ENCODE data around the gene GALNT2. TPM values are rescaled to one million over a fixed set of nuclear protein-coding genes. Genes with fewer than 3 reads are reported as not detected.

The GALNT2 gene
- polyA plus RNA-seq, 1 of the 3 experiments (the other 2 are of a cell fraction): 118 TPM

DNA sequence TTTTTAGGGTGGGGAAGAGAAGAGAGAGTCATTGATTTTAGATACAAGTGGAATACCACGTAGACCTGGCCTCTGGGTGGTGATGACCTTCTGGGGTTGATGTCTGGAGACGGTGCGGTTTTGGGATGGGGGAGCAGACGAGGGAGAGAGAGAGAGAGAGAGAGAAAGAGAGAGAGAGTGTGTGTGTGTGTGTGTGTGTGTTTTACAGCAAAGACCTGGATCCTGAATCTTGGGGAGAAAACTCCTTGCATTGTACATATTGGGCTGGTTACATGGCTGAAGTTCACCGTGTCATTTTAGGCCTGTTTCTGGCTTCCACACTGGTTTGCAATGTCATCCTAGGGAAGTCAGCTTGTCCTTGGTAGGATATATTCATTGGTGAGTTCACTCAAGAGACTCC, 89.0 kb downstream of the GALNT2 start:
- no peak overlapping the region for H2AFZ ChIP-seq (ENCODE audit: low read depth)
- CTCF ChIA-PET: interaction anchor here (0.6 to 1.4 kb wide), 2 partner anchors 11 to 12 kb away, joined by 3 to 5 read pairs; no protein-coding TSS in a partner anchor
- H3K27me3 ChIP-seq (ENCODE audit: insufficient read depth): no peaks in the 10 kb centered on the region
- no peak overlapping the region for H3K27ac ChIP-seq (ENCODE audit: low read depth in 2 of 2, low read length in 1 of 2)
- no peaks in the 10 kb centered on the region for H3K9me2 ChIP-seq
- H3K4me2 ChIP-seq: no peak overlapping the region
- no peaks in the 10 kb centered on the region for H3K9me3 ChIP-seq
- H3K36me3 ChIP-seq (replicated peaks in 1 of 2; ENCODE audit: control insufficient read depth in 1 of 2, insufficient read depth in 2 of 2, low read length in 1 of 2): no peaks in the 10 kb centered on the region
- peaks cover 78% of the 10 kb centered on the region for H3K79me2 ChIP-seq (ENCODE audit: insufficient read depth)
- no peaks in the 10 kb centered on the region for H3F3A ChIP-seq (replicated peaks; ENCODE audit: insufficient read depth)
- POLR2A ChIA-PET: no interaction called here
- H3K9ac ChIP-seq: no peak overlapping the region
- no peak for TF ChIP-seq GABPA (IDR thresholded peaks at IDR 0.05; ENCODE audit: low read depth)
- TF ChIP-seq, protein P1, sequence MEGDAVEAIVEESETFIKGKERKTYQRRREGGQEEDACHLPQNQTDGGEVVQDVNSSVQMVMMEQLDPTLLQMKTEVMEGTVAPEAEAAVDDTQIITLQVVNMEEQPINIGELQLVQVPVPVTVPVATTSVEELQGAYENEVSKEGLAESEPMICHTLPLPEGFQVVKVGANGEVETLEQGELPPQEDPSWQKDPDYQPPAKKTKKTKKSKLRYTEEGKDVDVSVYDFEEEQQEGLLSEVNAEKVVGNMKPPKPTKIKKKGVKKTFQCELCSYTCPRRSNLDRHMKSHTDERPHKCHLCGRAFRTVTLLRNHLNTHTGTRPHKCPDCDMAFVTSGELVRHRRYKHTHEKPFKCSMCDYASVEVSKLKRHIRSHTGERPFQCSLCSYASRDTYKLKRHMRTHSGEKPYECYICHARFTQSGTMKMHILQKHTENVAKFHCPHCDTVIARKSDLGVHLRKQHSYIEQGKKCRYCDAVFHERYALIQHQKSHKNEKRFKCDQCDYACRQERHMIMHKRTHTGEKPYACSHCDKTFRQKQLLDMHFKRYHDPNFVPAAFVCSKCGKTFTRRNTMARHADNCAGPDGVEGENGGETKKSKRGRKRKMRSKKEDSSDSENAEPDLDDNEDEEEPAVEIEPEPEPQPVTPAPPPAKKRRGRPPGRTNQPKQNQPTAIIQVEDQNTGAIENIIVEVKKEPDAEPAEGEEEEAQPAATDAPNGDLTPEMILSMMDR (IDR thresholded peaks at IDR 0.05): no peak
- TF ChIP-seq MAX (IDR thresholded peaks at IDR 0.05; ENCODE audit: low read depth): no peak
- no peak for TF ChIP-seq TEAD4 (IDR thresholded peaks at IDR 0.05; ENCODE audit: borderline replicate concordance, insufficient read depth)
- no peak for TF ChIP-seq NFIC (IDR thresholded peaks at IDR 0.05; ENCODE audit: borderline replicate concordance)
- no peak for TF ChIP-seq RCOR1 (IDR thresholded peaks at IDR 0.05; ENCODE audit: low read length)
- TF ChIP-seq FOSL2 (IDR thresholded peaks at IDR 0.05; ENCODE audit: borderline replicate concordance, low read depth): no peak
- no peak for TF ChIP-seq FOXJ3 (CRISPR knock-in tag; IDR thresholded peaks at IDR 0.05)
- TF ChIP-seq ELF1 (IDR thresholded peaks at IDR 0.05): no peak
- no peak for TF ChIP-seq CHD2 (IDR thresholded peaks at IDR 0.05; ENCODE audit: low read length, partially characterized antibody)
- TF ChIP-seq TCF12 (IDR thresholded peaks at IDR 0.05): no peak
- no peak for TF ChIP-seq JUND (IDR thresholded peaks at IDR 0.05)
- no peak overlapping the region for H3K4me3 ChIP-seq (ENCODE audit: low read depth in 2 of 2, low read length in 1 of 2)
- H3K4me1 ChIP-seq (ENCODE audit: control insufficient read depth in 1 of 2, insufficient read depth in 2 of 2, low read depth in 1 of 2, low read length in 1 of 2): peaks cover 4 to 33% of the 10 kb centered on the region in 2 experiments; a peak in 2 of 4 replicates
- DNase-seq: no peak
- WGBS (ENCODE audit: low lambda C conversion rate): 96% methylated on average over 4 of the region's 5 CpGs
- H4K20me1 ChIP-seq (ENCODE audit: insufficient read depth): peaks cover 17% of the 10 kb centered on the region

DNA sequence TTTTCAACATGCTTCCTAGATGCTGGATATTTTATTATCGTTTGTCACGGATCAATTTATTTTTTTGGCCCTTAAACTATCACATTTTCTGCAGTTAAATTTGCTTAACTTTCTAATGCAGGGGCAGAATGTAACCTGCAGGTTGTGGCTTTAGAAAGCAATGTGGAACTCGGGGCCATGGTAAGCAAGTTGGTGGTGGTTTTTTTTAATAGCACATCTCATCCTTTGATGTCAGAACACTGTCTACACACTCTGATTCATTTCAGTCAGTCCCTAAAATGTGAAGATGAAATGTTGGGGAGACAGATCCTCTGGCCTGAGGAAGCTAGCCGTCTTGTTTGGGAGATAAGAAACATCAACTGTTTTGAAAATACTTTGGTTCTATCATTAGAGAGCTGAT, 89.5 kb downstream of the GALNT2 start:
- Histone ChIP-seq H2AFZ (ENCODE audit: low read depth) (no peak overlapping the region), H3K27me3 (ENCODE audit: insufficient read depth) (no peaks in the 10 kb centered on the region), H3K4me3 (ENCODE audit: low read depth in 2 of 2, low read length in 1 of 2) (no peak overlapping the region), H3K9me2 (no peaks in the 10 kb centered on the region), H3K36me3 (replicated peaks in 1 of 2; ENCODE audit: control insufficient read depth in 1 of 2, insufficient read depth in 2 of 2, low read length in 1 of 2) (no peaks in the 10 kb centered on the region), H3K79me2 (ENCODE audit: insufficient read depth) (peaks cover 78% of the 10 kb centered on the region), H3K4me2 (no peak overlapping the region), H3F3A (replicated peaks; ENCODE audit: insufficient read depth) (no peaks in the 10 kb centered on the region), H3K4me1 (ENCODE audit: control insufficient read depth in 1 of 2, insufficient read depth in 2 of 2, low read depth in 1 of 2, low read length in 1 of 2) (peaks cover 4 to 33% of the 10 kb centered on the region in 2 experiments; a peak in 2 of 4 replicates), H3K9ac (no peak overlapping the region), H4K20me1 (ENCODE audit: insufficient read depth) (peaks cover 20% of the 10 kb centered on the region), H3K27ac (ENCODE audit: low read depth in 2 of 2, low read length in 1 of 2) (no peak overlapping the region), H3K9me3 (no peaks in the 10 kb centered on the region)
- CTCF ChIA-PET: interaction anchor here (0.6 to 1.4 kb wide), 2 partner anchors 10 to 12 kb away, joined by 3 to 5 read pairs; no protein-coding TSS in a partner anchor
- no peak for DNase-seq
- POLR2A ChIA-PET: no interaction called here
- 97% methylated on average over 4 of the region's 4 CpGs for WGBS (ENCODE audit: low lambda C conversion rate)
- TF ChIP-seq ELF1 (IDR thresholded peaks at IDR 0.05) (no peak), TAF1 (IDR thresholded peaks at IDR 0.05; ENCODE audit: borderline replicate concordance, low read depth, low read length) (no peak), CHD2 (IDR thresholded peaks at IDR 0.05; ENCODE audit: low read length, partially characterized antibody) (no peak), YY1 (IDR thresholded peaks at IDR 0.05; ENCODE audit: low read depth) (no peak), MEF2A (IDR thresholded peaks at IDR 0.05; ENCODE audit: borderline replicate concordance, low read depth) (no peak), USF2 (IDR thresholded peaks at IDR 0.05; ENCODE audit: borderline replicate concordance, low read depth, low read length) (no peak), ZBTB33 (IDR thresholded peaks at IDR 0.05; ENCODE audit: borderline replicate concordance, low read depth) (no peak), NRF1 (IDR thresholded peaks at IDR 0.05; ENCODE audit: low read depth, low read length) (no peak), IRF3 (IDR thresholded peaks at IDR 0.05; ENCODE audit: low read depth, low read length) (no peak), TCF12 (IDR thresholded peaks at IDR 0.05) (no peak), MXI1 (IDR thresholded peaks at IDR 0.05; ENCODE audit: low read depth, low read length) (no peak), RFX5 (IDR thresholded peaks at IDR 0.05; ENCODE audit: low read length) (no peak)
- TF ChIP-seq, protein P2, sequence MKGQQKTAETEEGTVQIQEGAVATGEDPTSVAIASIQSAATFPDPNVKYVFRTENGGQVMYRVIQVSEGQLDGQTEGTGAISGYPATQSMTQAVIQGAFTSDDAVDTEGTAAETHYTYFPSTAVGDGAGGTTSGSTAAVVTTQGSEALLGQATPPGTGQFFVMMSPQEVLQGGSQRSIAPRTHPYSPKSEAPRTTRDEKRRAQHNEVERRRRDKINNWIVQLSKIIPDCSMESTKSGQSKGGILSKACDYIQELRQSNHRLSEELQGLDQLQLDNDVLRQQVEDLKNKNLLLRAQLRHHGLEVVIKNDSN (IDR thresholded peaks at IDR 0.05; ENCODE audit: borderline replicate concordance, low read depth): no peak
